ENCODE results near the gene IL16. TPM values are rescaled to one million over a fixed set of nuclear protein-coding genes. Genes with fewer than 3 reads are reported as not detected.

IL16 gene
- total RNA-seq, 3 donors from 2014 or later (not counting 1 experiment from before 2014, with no cell fraction given) = 98.1 to 153 (median 114) TPM

GRCh38 chr15:81315452-81316175 lies 118.9 kb downstream of the IL16 start:
- H3K27me3 Mint-ChIP-seq (ENCODE audit: low read depth in 2 of 2) = no peaks in the 10 kb centered on the region
- peaks cover 37 to 54% of the 10 kb centered on the region in 2 donors for H3K4me1 Mint-ChIP-seq
- TF ChIP-seq CTCF (IDR thresholded peaks at IDR 0.05) = no peak
- no peaks in the 10 kb centered on the region for H3K36me3 Mint-ChIP-seq
- intact Hi-C loops (cut with micrococcal nuclease) = loop anchor here (2.0 kb wide), 1 partner anchor 19 kb away; no protein-coding TSS in a partner anchor
- DNase-seq (peak in 1 of 2 donors; percentile 53), ATAC-seq (peak; percentile 51 to 72 (median 70))
- H3K27ac ChIP-seq (ENCODE audit: low read length) = peak overlapping the region; percentile 48
- H3K36me3 ChIP-seq (ENCODE audit: control insufficient read depth, insufficient read depth, low read length) = peaks cover 19% of the 10 kb centered on the region
- peak overlapping the region; percentile 10 for H3K4me3 Mint-ChIP-seq
- no peak overlapping the region for H3K4me3 ChIP-seq (ENCODE audit: low read length)
- H3K9me3 ChIP-seq (ENCODE audit: control insufficient read depth, insufficient read depth, low read length) = no peaks in the 10 kb centered on the region
- H3K27ac Mint-ChIP-seq = peak overlapping the region; percentile 72 to 81
- H3K9me3 Mint-ChIP-seq = no peaks in the 10 kb centered on the region
- peaks cover 42% of the 10 kb centered on the region for H3K4me1 ChIP-seq (ENCODE audit: control insufficient read depth, insufficient read depth, low read length)
- H3K27me3 ChIP-seq (ENCODE audit: control insufficient read depth, insufficient read depth, low read length) = no peaks in the 10 kb centered on the region
- 76% methylated on average over 14 of the region's 14 CpGs for WGBS (ENCODE audit: insufficient coverage)

GRCh38 chr15:81316267-81316666 lies 119.6 kb downstream of the IL16 start:
- H3K27ac ChIP-seq (ENCODE audit: low read length) = peak overlapping the region; percentile 21
- peaks cover 31 to 48% of the 10 kb centered on the region in 2 donors for H3K4me1 Mint-ChIP-seq
- H3K27me3 Mint-ChIP-seq (ENCODE audit: low read depth in 2 of 2) = no peaks in the 10 kb centered on the region
- no peak for TF ChIP-seq CTCF (IDR thresholded peaks at IDR 0.05)
- H3K36me3 ChIP-seq (ENCODE audit: control insufficient read depth, insufficient read depth, low read length) = peaks cover 16% of the 10 kb centered on the region
- peak overlapping the region; percentile 10 for H3K4me3 Mint-ChIP-seq
- H3K27me3 ChIP-seq (ENCODE audit: control insufficient read depth, insufficient read depth, low read length) = no peaks in the 10 kb centered on the region
- 82% methylated on average over 3 of the region's 3 CpGs for WGBS (ENCODE audit: insufficient coverage)
- H3K9me3 ChIP-seq (ENCODE audit: control insufficient read depth, insufficient read depth, low read length) = no peaks in the 10 kb centered on the region
- H3K9me3 Mint-ChIP-seq = no peaks in the 10 kb centered on the region
- DNase-seq (no peak), ATAC-seq (no peak)
- peak overlapping the region; percentile 72 to 81 for H3K27ac Mint-ChIP-seq
- H3K36me3 Mint-ChIP-seq = no peaks in the 10 kb centered on the region
- intact Hi-C loops (cut with micrococcal nuclease) = no loop called here
- H3K4me1 ChIP-seq (ENCODE audit: control insufficient read depth, insufficient read depth, low read length) = peaks cover 37% of the 10 kb centered on the region
- no peak overlapping the region for H3K4me3 ChIP-seq (ENCODE audit: low read length)

- Mint-ChIP-seq H3K4me1 (peaks cover 17 to 34% of the 10 kb centered on the region in 2 donors), H3K9me3 (no peaks in the 10 kb centered on the region), H3K4me3 (no peak overlapping the region), H3K27me3 (ENCODE audit: low read depth in 2 of 2) (no peaks in the 10 kb centered on the region), H3K36me3 (no peaks in the 10 kb centered on the region), H3K27ac (peak overlapping the region in 1 of 2 donors; percentile 72)
- DNase-seq (no peak), ATAC-seq (no peak)
- peaks cover 16% of the 10 kb centered on the region for H3K36me3 ChIP-seq (ENCODE audit: control insufficient read depth, insufficient read depth, low read length)
- no peaks in the 10 kb centered on the region for H3K27me3 ChIP-seq (ENCODE audit: control insufficient read depth, insufficient read depth, low read length)
- H3K4me1 ChIP-seq (ENCODE audit: control insufficient read depth, insufficient read depth, low read length) = peaks cover 26% of the 10 kb centered on the region
- WGBS (ENCODE audit: insufficient coverage) = 93% methylated on average over 6 of the region's 6 CpGs
- intact Hi-C loops (cut with micrococcal nuclease) = no loop called here
- no peaks in the 10 kb centered on the region for H3K9me3 ChIP-seq (ENCODE audit: control insufficient read depth, insufficient read depth, low read length)
- H3K27ac ChIP-seq (ENCODE audit: low read length) = no peak overlapping the region
- TF ChIP-seq CTCF (IDR thresholded peaks at IDR 0.05) = no peak
- H3K4me3 ChIP-seq (ENCODE audit: low read length) = no peak overlapping the region
These were observed 121.0 kb downstream of the IL16 start for GRCh38 chr15:81317642-81318017.

Measured in natural killer cell (primary cell).